ENCODE measurements around the gene CDH13. TPM values are rescaled to one million over a fixed set of nuclear protein-coding genes. Genes with fewer than 3 reads are reported as not detected.

The CDH13 gene
- total RNA-seq, 1 donor from 2014 or later: not detected

DNA sequence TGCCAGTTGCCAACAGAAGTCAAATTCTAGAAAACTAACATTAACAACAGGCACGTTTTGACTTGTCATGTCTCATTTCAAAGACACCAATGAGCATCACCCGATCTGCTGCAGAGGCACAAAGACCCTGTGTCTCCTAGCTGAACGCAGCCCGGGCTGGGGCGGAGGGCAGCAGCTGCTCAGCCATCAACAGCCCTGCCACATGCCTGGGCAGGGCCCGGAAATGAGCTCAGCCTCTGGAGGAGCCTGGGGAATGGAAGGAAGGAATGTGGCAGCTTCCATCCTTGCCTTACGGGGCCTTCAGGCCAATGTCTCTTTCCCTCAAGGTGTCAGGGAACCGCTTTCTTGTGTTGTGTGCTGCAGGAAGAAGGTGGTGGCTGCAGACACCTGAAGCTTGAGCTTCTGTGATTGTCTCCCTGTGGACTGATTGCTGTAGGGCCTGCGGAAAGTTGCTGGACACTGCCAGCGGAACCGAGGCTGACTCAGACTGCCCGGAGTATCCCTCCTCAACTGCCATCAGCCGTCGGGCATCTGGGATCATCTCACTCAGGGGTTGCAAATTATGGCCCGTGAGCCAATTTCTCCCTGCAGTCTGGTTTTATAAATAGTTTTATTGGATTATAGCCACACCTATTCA is 7.3 kb downstream of the CDH13 start:
- Mint-ChIP-seq H3K9me3 (no peaks in the 10 kb centered on the region), H3K27me3 (peaks cover 17% of the 10 kb centered on the region), H3K27ac (no peak overlapping the region), H3K36me3 (ENCODE audit: low read depth) (no peaks in the 10 kb centered on the region), H3K4me3 (no peak overlapping the region), H3K4me1 (peaks cover 8% of the 10 kb centered on the region)
- intact Hi-C loops (cut with micrococcal nuclease): loop anchor here (5.0 kb wide), 1 partner anchor 583 kb away; no protein-coding TSS in a partner anchor
- DNase-seq: no peak

DNA sequence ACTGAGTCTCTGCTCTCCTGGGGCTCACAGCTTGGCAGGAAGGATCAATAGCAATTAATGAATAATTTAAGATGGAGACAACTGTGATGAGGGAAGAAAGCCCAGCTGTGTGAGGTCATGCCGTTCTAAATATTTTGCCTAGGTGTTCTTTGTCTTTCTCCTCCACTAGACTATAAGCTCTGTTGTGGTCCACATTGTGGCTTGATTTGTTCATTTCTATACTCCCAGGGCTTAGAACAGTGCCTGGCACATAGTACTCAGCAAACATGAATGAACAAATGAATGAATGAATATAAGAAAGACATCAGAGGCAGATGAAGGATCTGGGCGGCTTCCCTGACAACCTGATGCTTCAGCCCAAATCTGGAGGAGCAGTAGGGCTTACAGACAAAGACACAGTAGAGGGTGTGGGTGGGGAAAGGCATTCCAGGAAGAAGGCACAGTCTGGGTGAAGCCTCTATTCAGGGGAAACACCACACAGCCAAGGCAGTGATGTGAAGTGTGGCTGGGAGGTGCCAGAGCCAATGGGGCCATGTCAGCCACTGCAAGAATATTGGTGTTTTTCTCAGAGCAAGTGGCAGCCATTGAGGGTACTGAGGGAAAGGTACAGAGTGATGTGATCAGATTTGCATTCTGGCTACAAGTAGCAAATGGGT is 8.3 kb downstream of the CDH13 start:
- Mint-ChIP-seq H3K4me1 (peaks cover 12% of the 10 kb centered on the region), H3K27ac (no peak overlapping the region), H3K27me3 (peaks cover 7% of the 10 kb centered on the region), H3K9me3 (no peaks in the 10 kb centered on the region), H3K36me3 (ENCODE audit: low read depth) (no peaks in the 10 kb centered on the region), H3K4me3 (no peak overlapping the region)
- DNase-seq: no peak
- intact Hi-C loops (cut with micrococcal nuclease): loop anchor here (5.0 kb wide), 1 partner anchor 582 kb away; no protein-coding TSS in a partner anchor

DNA sequence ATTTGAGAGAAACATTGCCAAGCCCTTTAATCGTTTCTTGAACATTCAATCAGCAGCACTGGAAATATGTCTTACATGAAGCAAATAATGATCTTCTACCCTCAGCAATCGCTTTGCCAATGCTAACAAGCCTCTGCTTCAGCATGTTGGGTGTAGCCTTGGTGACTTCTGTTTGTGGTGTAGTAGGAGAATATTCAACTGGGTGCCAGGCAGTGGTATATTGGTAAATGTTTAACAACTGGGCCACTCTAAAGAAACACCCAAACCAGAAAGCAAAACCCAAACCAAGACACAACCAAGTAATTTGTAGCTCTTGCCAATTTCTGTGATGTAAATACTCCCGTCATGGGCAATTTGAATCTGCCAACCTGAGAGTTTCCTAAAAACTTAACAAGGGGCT is 9.7 kb downstream of the CDH13 start:
- peaks cover 15% of the 10 kb centered on the region for H3K4me1 Mint-ChIP-seq

DNA sequence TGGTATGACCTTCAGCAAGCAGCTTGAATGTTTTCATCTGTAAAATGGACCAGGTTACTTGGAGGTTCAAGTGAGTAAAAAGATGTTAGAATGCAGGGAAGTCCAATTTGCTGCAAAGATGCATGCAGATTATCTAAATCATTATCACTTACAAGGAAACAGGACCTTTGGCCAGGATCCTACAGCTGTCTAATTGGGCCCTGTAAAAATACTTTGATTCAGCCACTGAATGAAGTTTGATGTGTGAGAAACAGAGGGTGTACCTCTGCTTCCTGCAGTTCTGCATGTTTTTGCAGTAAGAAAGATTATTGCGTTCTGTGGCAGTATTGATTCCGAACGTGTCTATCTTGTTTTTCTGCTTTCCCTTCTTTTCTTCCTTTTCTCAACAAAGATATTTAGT is 10.2 kb downstream of the CDH13 start:
- Mint-ChIP-seq H3K27ac (no peak overlapping the region), H3K36me3 (ENCODE audit: low read depth) (no peaks in the 10 kb centered on the region)

More for the DNA sequence above, 9.7 kb downstream of the CDH13 start:
- H3K36me3 Mint-ChIP-seq (ENCODE audit: low read depth): no peaks in the 10 kb centered on the region
- DNase-seq: no peak
- H3K4me3 Mint-ChIP-seq: no peak overlapping the region
- no peaks in the 10 kb centered on the region for H3K27me3 Mint-ChIP-seq
- no peaks in the 10 kb centered on the region for H3K9me3 Mint-ChIP-seq
- no peak overlapping the region for H3K27ac Mint-ChIP-seq
- intact Hi-C loops (cut with micrococcal nuclease): no loop called here

DNA sequence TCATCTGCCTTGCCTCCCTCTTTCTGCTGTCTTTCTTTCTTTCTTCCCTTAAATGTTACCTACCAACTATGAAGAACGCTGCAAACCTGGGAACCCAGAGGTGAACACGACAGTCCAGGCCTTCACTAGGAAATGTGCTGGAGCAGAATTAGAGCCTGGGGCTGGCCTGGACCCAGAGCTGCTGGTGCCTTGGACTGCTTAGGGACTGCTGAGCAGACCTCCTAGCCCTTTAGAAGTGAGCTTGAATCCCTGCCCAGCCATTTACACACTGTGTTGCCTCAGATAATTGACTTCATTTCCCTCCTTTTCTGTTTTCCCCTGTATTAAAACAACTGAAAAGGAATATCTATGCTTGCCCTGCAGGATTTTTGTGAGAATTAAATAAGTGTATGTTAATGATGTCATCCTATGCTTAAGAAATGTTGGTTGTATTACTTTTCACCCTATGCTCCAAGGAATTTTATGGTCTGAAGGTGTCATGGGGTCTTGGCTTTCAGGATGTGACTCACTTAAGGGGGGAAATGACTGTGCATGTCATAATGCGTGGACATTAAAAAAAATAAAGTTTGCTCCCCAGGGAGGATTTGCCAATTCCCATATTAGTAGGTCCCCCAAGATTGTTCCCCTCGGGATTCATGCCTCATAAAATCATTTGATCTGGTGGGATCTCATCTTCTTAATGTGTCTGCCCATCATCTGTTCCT is 11.5 kb downstream of the CDH13 start:
- Mint-ChIP-seq H3K36me3 (ENCODE audit: low read depth) (no peaks in the 10 kb centered on the region), H3K27me3 (no peaks in the 10 kb centered on the region), H3K27ac (no peak overlapping the region), H3K4me1 (peaks cover 23% of the 10 kb centered on the region), H3K9me3 (no peaks in the 10 kb centered on the region), H3K4me3 (no peak overlapping the region)
- intact Hi-C loops (cut with micrococcal nuclease): no loop called here
- no peak for DNase-seq

More for the DNA sequence above, 10.2 kb downstream of the CDH13 start:
- peaks cover 19% of the 10 kb centered on the region for H3K4me1 Mint-ChIP-seq
- H3K27me3 Mint-ChIP-seq: no peaks in the 10 kb centered on the region
- H3K9me3 Mint-ChIP-seq: no peaks in the 10 kb centered on the region
- intact Hi-C loops (cut with micrococcal nuclease): no loop called here
- H3K4me3 Mint-ChIP-seq: no peak overlapping the region
- no peak for DNase-seq

DNA sequence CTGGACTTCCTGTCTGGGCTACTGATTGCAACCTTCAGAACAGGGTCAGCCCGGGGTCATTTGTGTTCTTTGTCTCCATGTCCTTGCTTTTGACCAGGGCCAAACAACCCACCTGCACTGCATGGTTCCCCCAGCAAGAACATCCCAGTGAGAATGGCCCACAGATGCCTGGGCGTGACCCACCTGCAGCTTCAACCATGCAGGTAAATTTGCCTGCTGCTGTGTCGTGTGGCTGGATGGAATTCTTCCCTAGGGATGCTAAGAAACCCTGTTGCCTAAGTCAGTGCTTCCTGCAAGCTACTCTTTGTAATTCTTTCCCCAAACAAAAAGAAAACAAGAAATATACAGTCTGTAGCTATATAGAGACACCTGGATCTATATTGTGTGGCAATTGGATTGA is 12.5 kb downstream of the CDH13 start:
- intact Hi-C loops (cut with micrococcal nuclease): no loop called here
- no peaks in the 10 kb centered on the region for H3K36me3 Mint-ChIP-seq (ENCODE audit: low read depth)
- no peaks in the 10 kb centered on the region for H3K27me3 Mint-ChIP-seq
- no peaks in the 10 kb centered on the region for H3K9me3 Mint-ChIP-seq
- no peak for DNase-seq
- no peak overlapping the region for H3K4me3 Mint-ChIP-seq
- no peak overlapping the region for H3K27ac Mint-ChIP-seq
- peaks cover 25% of the 10 kb centered on the region for H3K4me1 Mint-ChIP-seq

DNA sequence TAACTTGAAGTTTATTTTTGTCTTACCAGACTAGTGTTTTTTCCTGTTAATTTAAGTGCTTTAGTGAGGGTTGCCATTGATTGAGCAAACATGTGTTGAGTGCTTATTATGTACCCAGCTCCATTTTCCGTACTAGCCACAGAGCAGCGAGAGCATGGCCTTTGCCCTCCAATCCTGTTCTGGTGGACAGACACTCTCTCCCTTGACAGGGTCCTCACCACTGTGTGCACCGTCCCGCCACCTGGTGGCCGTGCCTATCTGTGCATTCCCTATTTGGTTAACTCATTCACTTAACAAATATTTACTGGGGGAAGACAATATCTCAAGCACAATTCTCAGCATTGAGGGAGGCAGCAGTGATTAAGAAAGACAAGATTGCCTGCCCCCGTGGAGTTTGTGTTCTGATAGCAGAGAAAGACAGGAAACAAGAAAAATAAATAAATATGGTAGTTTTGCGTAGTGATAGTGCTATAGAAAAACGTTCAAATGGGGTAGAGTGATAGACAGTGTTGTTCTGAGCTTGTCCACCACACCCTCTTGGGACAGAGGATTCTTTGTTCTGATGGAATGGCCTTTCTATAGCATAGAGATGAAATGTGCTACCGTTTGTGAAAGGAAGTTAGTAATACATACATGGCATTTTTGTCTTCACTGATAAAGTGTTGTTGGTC is 13.0 kb downstream of the CDH13 start:
- DNase-seq: peak; percentile 85
- no peaks in the 10 kb centered on the region for H3K27me3 Mint-ChIP-seq
- H3K4me1 Mint-ChIP-seq: peaks cover 24% of the 10 kb centered on the region
- H3K9me3 Mint-ChIP-seq: no peaks in the 10 kb centered on the region
- intact Hi-C loops (cut with micrococcal nuclease): no loop called here
- H3K36me3 Mint-ChIP-seq (ENCODE audit: low read depth): no peaks in the 10 kb centered on the region
- H3K27ac Mint-ChIP-seq: no peak overlapping the region
- no peak overlapping the region for H3K4me3 Mint-ChIP-seq

DNA sequence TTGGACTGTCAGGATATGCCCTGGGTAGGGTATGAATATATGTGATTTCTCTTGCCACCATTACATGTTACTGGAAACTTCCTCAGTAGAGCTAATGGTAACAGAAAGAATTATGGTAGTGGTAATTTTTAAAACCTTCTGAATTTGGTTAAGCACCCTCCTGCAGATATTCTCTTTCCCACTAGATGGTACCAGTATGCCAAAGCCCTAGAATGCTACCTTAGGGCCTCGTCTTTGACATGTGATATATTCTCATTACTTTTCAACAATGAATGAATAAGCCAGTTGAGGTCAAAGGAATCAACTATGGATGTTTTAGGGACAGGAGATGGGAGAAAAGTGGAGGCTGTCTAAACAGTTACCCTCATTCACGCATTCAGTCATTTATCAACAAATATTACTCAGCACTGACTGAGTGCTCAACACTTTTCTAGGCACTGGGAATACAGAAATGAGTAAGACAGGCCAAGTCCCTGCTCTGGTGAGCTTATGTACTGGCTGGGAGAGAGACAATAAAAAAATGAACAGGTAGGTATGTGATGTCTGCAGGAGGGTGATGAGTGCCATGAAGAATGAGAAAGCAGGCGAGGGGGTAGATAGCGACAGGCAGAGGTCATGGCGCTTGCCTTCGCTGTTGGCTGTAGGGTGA is 14.7 kb downstream of the CDH13 start:
- intact Hi-C loops (cut with micrococcal nuclease): loop anchor here (1.0 kb wide), 1 partner anchor 14 kb away; no protein-coding TSS in a partner anchor
- Mint-ChIP-seq H3K27ac (no peak overlapping the region), H3K4me1 (peaks cover 18% of the 10 kb centered on the region), H3K27me3 (no peaks in the 10 kb centered on the region), H3K9me3 (no peaks in the 10 kb centered on the region), H3K36me3 (ENCODE audit: low read depth) (no peaks in the 10 kb centered on the region), H3K4me3 (peak overlapping the region; percentile 14)
- no peak for DNase-seq

DNA sequence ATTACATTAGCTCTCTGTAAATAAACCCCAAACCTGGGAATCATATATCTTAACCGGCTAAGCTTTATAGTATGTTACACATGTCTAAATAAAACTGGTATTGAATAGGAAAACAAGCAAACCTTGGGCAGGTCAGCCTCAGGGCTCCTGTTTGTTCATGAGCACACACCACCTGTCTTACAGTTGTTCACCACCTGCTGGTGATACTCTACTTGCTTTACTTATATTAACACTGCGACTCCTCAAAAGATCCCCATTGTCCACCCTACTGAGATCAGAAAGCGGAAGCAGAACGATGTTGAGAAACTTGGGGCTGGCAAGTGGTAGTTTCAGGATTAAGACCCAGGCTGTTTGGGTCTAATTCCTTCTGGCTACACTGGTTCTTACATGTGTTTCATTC is 16.4 kb downstream of the CDH13 start:
- Mint-ChIP-seq H3K4me3 (no peak overlapping the region), H3K4me1 (peaks cover 21% of the 10 kb centered on the region), H3K9me3 (no peaks in the 10 kb centered on the region), H3K27me3 (no peaks in the 10 kb centered on the region), H3K27ac (no peak overlapping the region), H3K36me3 (ENCODE audit: low read depth) (no peaks in the 10 kb centered on the region)
- intact Hi-C loops (cut with micrococcal nuclease): no loop called here
- DNase-seq: no peak

DNA sequence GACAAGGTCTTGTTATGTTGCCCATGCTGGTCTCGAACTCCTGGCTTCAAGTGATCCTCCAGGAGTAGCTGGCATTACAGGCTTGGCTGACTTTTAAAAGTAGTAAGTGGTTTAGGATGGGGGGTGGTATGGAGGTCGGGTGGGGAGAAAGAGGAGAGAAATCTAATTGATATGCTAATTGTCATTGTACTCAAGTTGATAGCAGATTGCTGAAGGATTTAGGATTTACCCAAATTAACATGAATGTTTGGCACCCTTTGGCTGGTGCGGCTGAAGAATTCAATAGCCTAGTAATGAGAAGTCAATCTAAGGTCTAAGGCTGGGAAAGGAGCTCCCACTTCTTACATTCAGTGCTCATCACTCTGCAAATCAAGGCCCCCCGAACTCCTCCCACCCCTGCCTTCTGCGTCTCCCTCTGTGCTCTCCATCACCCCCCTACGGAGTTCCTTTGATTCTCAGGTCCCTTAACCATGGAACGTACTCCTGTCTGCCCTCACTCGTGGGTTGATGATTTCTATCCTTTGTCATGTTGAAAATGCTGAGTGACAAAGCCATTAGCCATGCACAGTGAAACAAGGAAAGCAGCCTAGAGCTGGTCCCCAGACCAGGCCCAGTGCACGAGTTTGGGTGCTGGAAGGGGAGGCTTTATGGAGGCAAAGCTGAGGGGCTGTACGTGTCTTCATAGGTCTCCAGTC is 17.3 kb downstream of the CDH13 start:
- Mint-ChIP-seq H3K36me3 (ENCODE audit: low read depth) (no peaks in the 10 kb centered on the region), H3K4me3 (no peak overlapping the region), H3K27ac (no peak overlapping the region), H3K27me3 (no peaks in the 10 kb centered on the region), H3K4me1 (peaks cover 21% of the 10 kb centered on the region), H3K9me3 (peaks cover 2% of the 10 kb centered on the region)
- no peak for DNase-seq
- intact Hi-C loops (cut with micrococcal nuclease): no loop called here

DNA sequence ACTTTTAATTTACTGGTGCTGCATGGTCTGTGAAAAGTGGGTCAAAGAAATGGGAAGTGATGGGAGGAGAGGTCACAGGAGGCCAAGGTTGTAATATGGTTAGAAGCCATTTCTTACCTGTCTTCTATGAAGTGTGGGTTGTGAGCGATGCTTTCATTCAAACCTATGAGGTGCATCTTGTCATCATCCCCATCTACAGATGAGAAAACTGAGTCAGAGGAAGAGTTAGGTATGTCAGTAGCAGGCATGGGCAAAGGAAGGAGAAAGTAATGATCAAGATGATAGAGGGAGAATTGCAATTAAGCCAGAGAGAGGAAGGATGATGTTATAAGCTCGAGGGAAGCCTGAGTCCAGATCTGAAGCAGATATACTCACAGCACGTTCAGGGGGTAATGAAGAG is 19.7 kb downstream of the CDH13 start:
- Mint-ChIP-seq H3K27ac (no peak overlapping the region), H3K4me1 (peaks cover 32% of the 10 kb centered on the region), H3K36me3 (ENCODE audit: low read depth) (no peaks in the 10 kb centered on the region), H3K4me3 (no peak overlapping the region), H3K9me3 (peaks cover 6% of the 10 kb centered on the region), H3K27me3 (no peaks in the 10 kb centered on the region)
- intact Hi-C loops (cut with micrococcal nuclease): no loop called here
- no peak for DNase-seq

DNA sequence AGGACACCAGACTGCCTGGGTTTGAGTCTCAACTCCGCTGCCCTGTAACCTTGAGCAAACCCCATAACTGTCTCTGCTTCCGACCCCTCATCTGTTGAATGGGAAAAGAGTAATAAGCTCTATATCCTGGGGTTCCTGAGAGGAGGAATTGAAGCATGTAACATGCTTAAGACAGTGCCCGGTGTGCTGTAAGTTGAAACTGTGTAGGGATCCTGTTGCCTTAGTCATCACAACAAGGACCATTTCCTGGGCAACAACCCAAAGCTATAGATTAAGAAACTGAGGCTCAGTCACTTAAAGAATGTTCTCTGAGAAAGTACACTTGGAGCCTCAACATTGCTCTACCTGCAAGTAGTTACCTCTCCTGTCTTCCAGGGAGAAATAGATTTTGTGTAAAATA is 23.0 kb downstream of the CDH13 start:
- intact Hi-C loops (cut with micrococcal nuclease): loop anchor here (5.0 to 10.0 kb wide), 5 partner anchors 153 to 1335 kb away; partner anchors contain the start of gene GAN
- H3K4me3 Mint-ChIP-seq: no peak overlapping the region
- H3K27ac Mint-ChIP-seq: no peak overlapping the region

DNA sequence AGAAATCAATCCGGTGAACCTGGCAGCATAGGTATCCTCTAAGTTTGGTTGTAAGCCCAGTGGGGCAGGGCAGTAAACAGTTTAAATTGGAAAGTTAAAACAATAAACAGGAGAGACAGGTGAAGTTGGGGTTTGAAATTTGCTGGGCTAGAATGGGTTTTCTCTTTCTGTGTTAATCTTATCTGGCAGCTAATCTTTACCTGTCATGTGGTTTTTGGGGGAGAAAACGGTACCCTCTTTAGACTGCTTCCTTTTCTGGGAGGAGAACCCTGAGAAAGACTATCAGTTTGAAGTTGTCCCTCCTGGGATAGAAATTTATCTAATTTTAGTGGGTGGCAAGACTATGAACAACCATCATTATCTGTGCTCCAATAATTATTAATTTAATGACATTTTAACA is 24.0 kb downstream of the CDH13 start:
- intact Hi-C loops (cut with micrococcal nuclease): loop anchor here (5.0 to 10.0 kb wide), 5 partner anchors 151 to 1336 kb away; partner anchors contain the start of gene GAN
- peaks cover 57% of the 10 kb centered on the region for H3K4me1 Mint-ChIP-seq
- H3K27ac Mint-ChIP-seq: no peak overlapping the region
- H3K36me3 Mint-ChIP-seq (ENCODE audit: low read depth): no peaks in the 10 kb centered on the region
- DNase-seq: no peak
- no peaks in the 10 kb centered on the region for H3K27me3 Mint-ChIP-seq
- peak overlapping the region; percentile 19 for H3K4me3 Mint-ChIP-seq
- H3K9me3 Mint-ChIP-seq: peaks cover 10% of the 10 kb centered on the region

More for the DNA sequence above, 23.0 kb downstream of the CDH13 start:
- peaks cover 49% of the 10 kb centered on the region for H3K4me1 Mint-ChIP-seq
- H3K36me3 Mint-ChIP-seq (ENCODE audit: low read depth): no peaks in the 10 kb centered on the region
- peaks cover 10% of the 10 kb centered on the region for H3K9me3 Mint-ChIP-seq
- no peaks in the 10 kb centered on the region for H3K27me3 Mint-ChIP-seq
- no peak for DNase-seq
